GM23338 (cell line): ENCODE data around the gene BLACAT1.

Experiments used
- CTCF ChIP-seq, 2 experiments: fragments of 200-600 bp in 1 of 2; sonication (generic) in 1 of 2; conservative IDR thresholded peaks; 2 replicates each; pipeline versions ENCODE4 v1.5.1 to v1.6.1; 2016 to 2017; ENCODE audit warnings: antibody characterized with exemption in 2 of 2, low read depth in 2 of 2, mild to moderate bottlenecking in 2 of 2, moderate library complexity in 1 of 2
- EZH2phosphoT487 ChIP-seq: fragments of 200-600 bp; sonication (generic); IDR thresholded peaks from one replicate; pipeline ENCODE4 v1.8.1; 2018; ENCODE audit warnings: antibody characterized with exemption; ENCODE audit not compliant: unreplicated experiment
- ZNF114 ChIP-seq: fragments of 250-450 bp; sonication (Bioruptor Pico); IDR thresholded peaks from 2 replicates; pipeline ENCODE4 v1.5.0; 2020; ENCODE audit warnings: mild to moderate bottlenecking, moderate library complexity
- TF ChIP-seq, protein P1 (sequence below): IDR thresholded peaks from one replicate; pipeline ENCODE4 v1.6.1; 2018; ENCODE audit warnings: antibody characterized with exemption; ENCODE audit not compliant: unreplicated experiment

DNA sequence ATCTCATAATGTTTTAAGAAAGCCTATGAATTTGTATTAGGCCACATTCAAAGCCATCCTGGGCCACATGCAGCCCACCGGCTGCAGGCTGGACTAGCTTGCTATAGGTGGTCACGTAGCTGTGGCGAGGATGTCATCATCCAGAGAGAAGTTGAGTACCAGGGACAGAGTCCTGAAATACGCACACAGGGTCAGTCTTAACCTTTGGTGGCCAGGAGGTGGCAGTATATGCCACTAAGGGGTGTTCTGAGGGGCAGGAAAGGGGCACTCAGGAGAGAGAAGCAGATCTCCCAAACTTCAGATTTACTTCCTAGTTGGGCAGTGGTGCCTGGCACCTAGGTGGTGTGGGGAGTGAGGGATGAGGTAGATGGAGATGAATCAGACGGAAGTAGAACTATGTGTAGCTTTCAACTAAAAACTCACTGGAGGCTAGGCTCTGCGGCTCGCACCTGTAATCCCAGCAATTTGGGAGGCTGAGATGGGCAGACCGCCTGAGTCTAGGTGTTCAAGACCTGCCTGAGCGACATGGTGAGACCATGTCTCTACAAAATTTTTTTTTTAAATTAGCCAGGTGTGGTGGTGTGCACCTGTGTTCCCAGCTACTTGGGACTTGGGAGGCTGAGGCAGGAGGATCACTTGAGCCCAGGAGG lies 32.4 kb upstream of the BLACAT1 start:
- TF ChIP-seq ZNF114 (no peak), EZH2phosphoT487 (no peak), CTCF (conservative IDR thresholded peaks at IDR 0.05; ENCODE audit: low read depth in 2 of 2) (peak; percentile 91 to 98)
- TF ChIP-seq, protein P1, sequence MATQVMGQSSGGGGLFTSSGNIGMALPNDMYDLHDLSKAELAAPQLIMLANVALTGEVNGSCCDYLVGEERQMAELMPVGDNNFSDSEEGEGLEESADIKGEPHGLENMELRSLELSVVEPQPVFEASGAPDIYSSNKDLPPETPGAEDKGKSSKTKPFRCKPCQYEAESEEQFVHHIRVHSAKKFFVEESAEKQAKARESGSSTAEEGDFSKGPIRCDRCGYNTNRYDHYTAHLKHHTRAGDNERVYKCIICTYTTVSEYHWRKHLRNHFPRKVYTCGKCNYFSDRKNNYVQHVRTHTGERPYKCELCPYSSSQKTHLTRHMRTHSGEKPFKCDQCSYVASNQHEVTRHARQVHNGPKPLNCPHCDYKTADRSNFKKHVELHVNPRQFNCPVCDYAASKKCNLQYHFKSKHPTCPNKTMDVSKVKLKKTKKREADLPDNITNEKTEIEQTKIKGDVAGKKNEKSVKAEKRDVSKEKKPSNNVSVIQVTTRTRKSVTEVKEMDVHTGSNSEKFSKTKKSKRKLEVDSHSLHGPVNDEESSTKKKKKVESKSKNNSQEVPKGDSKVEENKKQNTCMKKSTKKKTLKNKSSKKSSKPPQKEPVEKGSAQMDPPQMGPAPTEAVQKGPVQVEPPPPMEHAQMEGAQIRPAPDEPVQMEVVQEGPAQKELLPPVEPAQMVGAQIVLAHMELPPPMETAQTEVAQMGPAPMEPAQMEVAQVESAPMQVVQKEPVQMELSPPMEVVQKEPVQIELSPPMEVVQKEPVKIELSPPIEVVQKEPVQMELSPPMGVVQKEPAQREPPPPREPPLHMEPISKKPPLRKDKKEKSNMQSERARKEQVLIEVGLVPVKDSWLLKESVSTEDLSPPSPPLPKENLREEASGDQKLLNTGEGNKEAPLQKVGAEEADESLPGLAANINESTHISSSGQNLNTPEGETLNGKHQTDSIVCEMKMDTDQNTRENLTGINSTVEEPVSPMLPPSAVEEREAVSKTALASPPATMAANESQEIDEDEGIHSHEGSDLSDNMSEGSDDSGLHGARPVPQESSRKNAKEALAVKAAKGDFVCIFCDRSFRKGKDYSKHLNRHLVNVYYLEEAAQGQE = peak; percentile 82
